Esophagus muscularis mucosa (tissue), 4 donors: ENCODE measurements around the gene TEKTIP1. TPM values are rescaled to one million over a fixed set of nuclear protein-coding genes. Genes with fewer than 3 reads are reported as not detected.

Experiments
- DNase-seq: peaks from one replicate; pipeline ENCODE4 v3.0.0-alpha.2; 2017; ENCODE audit errors: extremely low spot score
- H3K27ac ChIP-seq, 4 donors: fragments of 200-600 bp; sonication (generic); replicated peaks in 1 of 4; 1 replicate in 3 of 4; 2 replicates in 1 of 4; pipeline ENCODE4 v1.5.1; 2016 to 2019; ENCODE audit warnings: mild to moderate bottlenecking in 1 of 4
- H3K27me3 ChIP-seq, 4 donors: fragments of 200-600 bp; sonication (generic); one replicate each; pipeline versions ENCODE4 v1.5.1 to v1.6.0; 2016 to 2019
- H3K36me3 ChIP-seq, 4 donors: fragments of 200-600 bp; sonication (generic); one replicate each; pipeline ENCODE4 v1.5.1; 2016 to 2019
- H3K4me1 ChIP-seq, 4 donors: fragments of 200-600 bp; sonication (generic); one replicate each; pipeline ENCODE4 v1.5.1; 2016 to 2019
- H3K4me3 ChIP-seq, 4 donors: fragments of 200-600 bp; sonication (generic); 1 replicate in 2 of 4; 2 replicates in 2 of 4; pipeline ENCODE4 v1.5.1; 2016 to 2019; ENCODE audit warnings: mild to moderate bottlenecking in 4 of 4, moderate library complexity in 1 of 4
- H3K9me3 ChIP-seq, 4 donors: fragments of 200-600 bp; sonication (generic); 1 replicate in 3 of 4; 2 replicates in 1 of 4; pipeline ENCODE4 v1.5.1; 2016 to 2019
- EP300 ChIP-seq: sonication (generic); formaldehyde crosslinking; IDR thresholded peaks from one replicate; pipeline ENCODE4 v1.6.1; 2017; ENCODE audit warnings: antibody characterized with exemption
- POLR2A ChIP-seq: fragments of 450-650 bp; IDR thresholded peaks from one replicate; pipeline ENCODE4 v1.6.1; 2017; ENCODE audit warnings: antibody characterized with exemption, moderate library complexity, mild to moderate bottlenecking, low read depth
- POLR2AphosphoS5 ChIP-seq, 2 donors: sonication (generic); formaldehyde crosslinking; IDR thresholded peaks; one replicate each; pipeline ENCODE4 v1.6.1; 2017; ENCODE audit warnings: antibody characterized with exemption in 2 of 2
- WGBS: methylation state at CpG from one replicate; pipeline ENCODE4 v1.1.5; 2018; 5-methylcytosine and 5-hydroxymethylcytosine counted together
- intact Hi-C: fragments of 100-400 bp; cut with DNase I; formaldehyde crosslinking; loops from one replicate; pipeline ENCODE4 v1.15.1; 2023
- total RNA-seq, 4 donors: library from RNA; depleted of rRNA; stranded (reverse); fragments of >200 nt; gene quantifications; one replicate each; pipeline versions ENCODE4 v1.1.0 to v1.2.1, GENCODE V29; 2016
- TF ChIP-seq, protein P1 (sequence below), 3 experiments: fragments of 200-600 bp in 2 of 3; fragments of 450-650 bp in 1 of 3; sonication (generic) in 2 of 3; IDR thresholded peaks; one replicate each; pipeline ENCODE4 v1.5.1; 2017 to 2019; ENCODE audit warnings: antibody characterized with exemption in 3 of 3, mild to moderate bottlenecking in 2 of 3, moderate library complexity in 1 of 3

Gene TEKTIP1
- total RNA-seq, 4 donors from 2014 or later: not detected

DNA sequence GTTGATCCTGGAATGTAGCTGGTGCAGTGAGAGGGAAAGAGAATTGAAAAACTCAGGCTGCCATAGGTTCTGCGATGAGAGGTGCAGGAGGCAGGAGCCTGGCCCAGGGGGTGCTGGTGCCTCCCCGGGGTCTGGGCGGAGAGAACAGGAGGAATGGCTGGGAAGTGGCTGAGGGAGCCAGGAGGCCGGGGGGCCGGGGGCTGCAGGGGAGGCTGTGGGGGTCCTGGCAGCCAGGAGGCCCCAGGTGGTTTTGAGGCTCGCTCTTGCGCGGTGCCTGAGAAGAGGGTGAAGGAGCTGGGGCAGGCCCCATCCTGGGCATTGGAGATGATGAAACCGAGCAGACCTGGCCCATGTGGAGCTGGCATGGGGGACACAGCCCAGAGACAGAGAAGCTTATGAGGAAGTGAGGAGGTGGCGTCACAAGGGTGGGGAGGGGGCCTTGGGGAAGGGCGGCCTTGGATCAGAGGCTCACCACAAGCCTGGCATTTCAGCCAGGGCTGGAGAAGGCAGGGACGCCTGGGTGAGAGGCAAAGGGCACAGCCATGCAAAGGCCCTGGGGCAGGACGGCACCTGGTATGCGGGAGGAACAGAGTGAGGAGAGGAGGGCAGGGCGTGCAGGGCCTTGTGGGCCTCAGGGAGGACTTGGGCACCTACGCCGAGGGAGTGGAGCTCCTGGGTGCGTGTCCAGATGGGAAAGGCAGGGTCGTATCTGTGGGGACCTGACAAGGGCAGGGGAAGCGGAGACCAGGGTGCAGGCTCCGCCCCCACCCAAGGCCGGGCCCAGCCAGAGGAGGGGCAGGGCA is 1.3 kb upstream of the TEKTIP1 start:
- TF ChIP-seq POLR2AphosphoS5 (IDR thresholded peaks at IDR 0.05): peak in 1 of 2 donors; percentile 15
- no peak for TF ChIP-seq EP300
- H3K27ac ChIP-seq: peak overlapping the region; percentile 42 to 61 (median 53)
- no peaks in the 10 kb centered on the region for H3K27me3 ChIP-seq
- peak overlapping the region in 1 of 4 donors; percentile 2 for H3K4me3 ChIP-seq
- intact Hi-C loops: no loop called here
- H3K9me3 ChIP-seq: no peaks in the 10 kb centered on the region
- DNase-seq: no peak
- peaks cover 0 to 29% (median 24%) of the 10 kb centered on the region in 4 donors for H3K4me1 ChIP-seq
- H3K36me3 ChIP-seq: peaks cover 25 to 57% (median 50%) of the 10 kb centered on the region in 4 donors
- 88% methylated on average over 21 of the region's 22 CpGs for WGBS

DNA sequence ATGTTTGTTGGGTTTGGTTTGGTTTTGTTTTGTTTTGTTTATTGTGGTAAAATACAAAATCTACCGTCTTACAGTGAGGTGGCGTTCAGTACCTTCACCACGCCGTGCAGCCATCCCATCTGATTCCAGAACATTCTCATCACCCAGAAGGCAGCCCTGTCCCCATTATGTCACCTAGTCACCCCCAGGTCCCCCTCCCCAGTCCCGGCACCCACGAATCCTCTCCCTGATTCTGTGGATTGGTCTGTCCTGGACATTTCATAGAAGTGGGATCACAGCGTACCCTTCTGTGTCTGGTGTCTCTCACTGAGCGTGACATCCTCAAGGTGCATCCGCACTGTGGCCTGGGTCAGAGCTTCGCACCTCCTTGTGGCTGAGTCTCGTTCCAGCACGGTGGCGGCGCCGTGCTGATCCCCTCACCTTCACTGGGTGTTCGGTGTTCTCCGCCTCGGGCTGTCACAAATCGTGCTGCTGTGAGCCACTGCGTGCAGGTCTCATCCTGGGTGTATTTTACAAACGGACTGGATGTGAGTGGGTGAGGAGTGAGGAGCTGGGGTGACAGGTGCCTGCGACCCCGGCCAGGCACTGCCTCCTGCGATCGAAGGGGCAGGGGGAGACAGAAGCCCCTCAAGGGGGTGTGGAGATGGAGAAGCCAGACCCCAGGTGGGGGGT is 580 bp upstream of the TEKTIP1 start:
- WGBS: 75% methylated on average over 11 of the region's 25 CpGs
- Histone ChIP-seq H3K27me3 (no peaks in the 10 kb centered on the region), H3K9me3 (no peaks in the 10 kb centered on the region), H3K4me3 (no peak overlapping the region), H3K27ac (peak overlapping the region in 1 of 4 donors; percentile 33), H3K4me1 (peaks cover 0 to 34% (median 30%) of the 10 kb centered on the region in 4 donors), H3K36me3 (peaks cover 18 to 54% (median 45%) of the 10 kb centered on the region in 4 donors)
- TF ChIP-seq POLR2A: no peak
- TF ChIP-seq, protein P1, sequence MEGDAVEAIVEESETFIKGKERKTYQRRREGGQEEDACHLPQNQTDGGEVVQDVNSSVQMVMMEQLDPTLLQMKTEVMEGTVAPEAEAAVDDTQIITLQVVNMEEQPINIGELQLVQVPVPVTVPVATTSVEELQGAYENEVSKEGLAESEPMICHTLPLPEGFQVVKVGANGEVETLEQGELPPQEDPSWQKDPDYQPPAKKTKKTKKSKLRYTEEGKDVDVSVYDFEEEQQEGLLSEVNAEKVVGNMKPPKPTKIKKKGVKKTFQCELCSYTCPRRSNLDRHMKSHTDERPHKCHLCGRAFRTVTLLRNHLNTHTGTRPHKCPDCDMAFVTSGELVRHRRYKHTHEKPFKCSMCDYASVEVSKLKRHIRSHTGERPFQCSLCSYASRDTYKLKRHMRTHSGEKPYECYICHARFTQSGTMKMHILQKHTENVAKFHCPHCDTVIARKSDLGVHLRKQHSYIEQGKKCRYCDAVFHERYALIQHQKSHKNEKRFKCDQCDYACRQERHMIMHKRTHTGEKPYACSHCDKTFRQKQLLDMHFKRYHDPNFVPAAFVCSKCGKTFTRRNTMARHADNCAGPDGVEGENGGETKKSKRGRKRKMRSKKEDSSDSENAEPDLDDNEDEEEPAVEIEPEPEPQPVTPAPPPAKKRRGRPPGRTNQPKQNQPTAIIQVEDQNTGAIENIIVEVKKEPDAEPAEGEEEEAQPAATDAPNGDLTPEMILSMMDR (IDR thresholded peaks at IDR 0.05): no peak
- TF ChIP-seq EP300: no peak
- no peak for TF ChIP-seq POLR2AphosphoS5 (IDR thresholded peaks at IDR 0.05)
- no peak for DNase-seq
- intact Hi-C loops: no loop called here

DNA sequence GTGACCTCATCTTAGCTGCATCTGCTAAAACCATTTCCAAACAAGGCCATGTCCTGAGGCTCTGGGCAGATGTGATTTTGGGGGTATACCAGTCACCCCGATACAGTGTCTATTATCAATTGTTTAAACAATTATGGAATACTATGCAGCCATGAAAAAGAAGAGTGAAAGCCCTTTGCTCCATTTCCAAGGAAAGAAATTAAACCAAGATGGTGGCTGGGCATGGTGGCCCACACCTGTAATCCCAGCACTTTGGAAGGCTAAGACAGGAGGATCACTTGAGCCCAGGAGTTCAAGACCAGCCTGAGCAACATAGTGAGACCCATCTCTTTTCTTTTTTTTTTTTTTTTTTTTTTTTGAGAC is 763 bp downstream of the TEKTIP1 start:
- Histone ChIP-seq H3K27ac (no peak overlapping the region), H3K4me1 (peaks cover 0 to 38% (median 34%) of the 10 kb centered on the region in 4 donors), H3K4me3 (no peak overlapping the region), H3K9me3 (no peaks in the 10 kb centered on the region), H3K27me3 (no peaks in the 10 kb centered on the region), H3K36me3 (peaks cover 10 to 54% (median 43%) of the 10 kb centered on the region in 4 donors)
- intact Hi-C loops: no loop called here
- 100% methylated on average over 1 of the region's 1 CpG for WGBS
- no peak for DNase-seq
- no peak for TF ChIP-seq EP300
- no peak for TF ChIP-seq POLR2A
- TF ChIP-seq, protein P1 (IDR thresholded peaks at IDR 0.05): no peak
- no peak for TF ChIP-seq POLR2AphosphoS5 (IDR thresholded peaks at IDR 0.05)

DNA sequence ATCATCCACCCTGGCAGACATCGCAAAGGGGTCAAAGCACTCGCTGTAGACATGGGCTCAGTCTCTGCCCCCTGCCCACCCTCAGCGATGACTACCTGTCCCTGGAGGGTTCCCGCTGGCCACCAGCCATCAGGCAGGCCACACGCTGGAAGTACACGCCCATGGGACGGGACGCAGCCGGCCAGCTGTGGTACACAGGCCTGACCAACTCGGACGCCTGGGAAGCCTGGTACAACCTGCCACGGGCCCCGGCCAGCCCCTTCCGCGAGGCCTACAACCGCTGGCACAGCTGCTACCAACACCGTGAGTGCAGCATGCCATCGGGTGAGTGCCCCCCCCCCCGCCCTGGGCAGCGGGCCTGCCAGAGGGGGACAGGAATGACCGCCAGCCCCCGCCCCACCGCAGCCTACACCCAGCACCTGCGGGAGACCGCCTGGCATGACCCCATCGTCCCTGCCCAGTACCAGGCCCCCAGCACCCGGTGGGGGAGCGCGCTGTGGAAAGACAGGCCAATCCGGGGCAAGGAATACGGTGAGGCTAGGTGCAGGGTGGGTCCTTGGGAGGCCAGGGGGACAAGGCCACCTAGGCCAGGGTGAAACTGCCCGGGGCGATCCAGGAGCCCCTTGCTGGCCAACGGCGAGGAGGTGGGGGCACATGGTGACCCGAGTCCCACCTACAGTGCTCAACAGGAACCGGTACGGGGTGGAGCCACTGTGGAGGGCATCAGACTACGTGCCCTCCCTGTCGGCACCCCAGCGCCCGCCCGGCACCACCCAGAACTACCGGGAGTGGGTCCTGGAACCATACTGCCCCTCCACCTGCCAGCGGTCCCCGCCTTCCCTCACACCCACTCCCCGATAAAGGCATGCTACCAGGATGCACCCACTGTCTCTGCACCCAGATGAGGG is 4.4 kb downstream of the TEKTIP1 start:
- intact Hi-C loops: no loop called here
- no peak for DNase-seq
- H3K4me1 ChIP-seq: peaks cover 0 to 27% (median 17%) of the 10 kb centered on the region in 4 donors
- H3K27ac ChIP-seq: peak overlapping the region in 1 of 4 donors; percentile 30
- no peak overlapping the region for H3K4me3 ChIP-seq
- H3K27me3 ChIP-seq: no peaks in the 10 kb centered on the region
- no peak for TF ChIP-seq POLR2AphosphoS5 (IDR thresholded peaks at IDR 0.05)
- no peak for TF ChIP-seq POLR2A
- TF ChIP-seq, protein P1 (IDR thresholded peaks at IDR 0.05): no peak
- TF ChIP-seq EP300: no peak
- no peaks in the 10 kb centered on the region for H3K9me3 ChIP-seq
- peaks cover 0 to 57% (median 46%) of the 10 kb centered on the region in 4 donors for H3K36me3 ChIP-seq
- 88% methylated on average over 15 of the region's 47 CpGs for WGBS
